ENCODE results near the gene TRIM69.

- TF ChIP-seq CTCF (conservative IDR thresholded peaks at IDR 0.05; ENCODE audit: low read length) (no peak), EZH2phosphoT487 (IDR thresholded peaks at IDR 0.05; ENCODE audit: borderline replicate concordance) (no peak)
Measured at GRCh38 chr15:44796508-44796907, 60.2 kb downstream of the TRIM69 start.

All from Loucy (cell line).